KOPT-K1 (cell line): ENCODE data around the gene CARS2.

ENCODE experiments used
- H3K27ac ChIP-seq: fragments of 200-600 bp; sonication (generic); 2 replicates; pipeline ENCODE4 v1.5.1; 2016; ENCODE audit warnings: antibody characterized with exemption, mild to moderate bottlenecking, low read depth, low read length; ENCODE audit not compliant: poor library complexity, severe bottlenecking
- H3K36me3 ChIP-seq: fragments of 200-600 bp; sonication (generic); 2 replicates; pipeline ENCODE4 v1.5.1; 2017; ENCODE audit warnings: antibody characterized with exemption, mild to moderate bottlenecking, low read length, moderate library complexity; ENCODE audit not compliant: insufficient read depth
- H3K9me3 ChIP-seq: fragments of 200-600 bp; sonication (generic); 2 replicates; pipeline ENCODE4 v1.5.1; 2017; ENCODE audit warnings: antibody characterized with exemption, low read length, mild to moderate bottlenecking; ENCODE audit not compliant: insufficient read depth, poor library complexity, severe bottlenecking

CARS2 gene

GRCh38 chr13:110593430-110594130 is 112.3 kb downstream of the CARS2 start:
- Histone ChIP-seq H3K9me3 (no peaks in the 10 kb centered on the region), H3K27ac (no peak overlapping the region), H3K36me3 (no peaks in the 10 kb centered on the region)

- Histone ChIP-seq H3K36me3 (no peaks in the 10 kb centered on the region), H3K9me3 (no peaks in the 10 kb centered on the region), H3K27ac (no peak overlapping the region)
These were observed 113.3 kb downstream of the CARS2 start for GRCh38 chr13:110592665-110593064.
